Nephron (organoid): Measurements from ENCODE around the gene ZNF92.
"Not testable (repeated sequence)": the region's sequence is repeated elsewhere in the genome, so short reads cannot be mapped to it uniquely, and the experiment has no call there.

Experiments used
- H3K27ac Mint-ChIP-seq, 3 experiments: 2 replicates each; pipeline ENCODE4 v1.8.0; 2020; ENCODE audit warnings: mixed read lengths in 3 of 3, mild to moderate bottlenecking in 2 of 3, moderate library complexity in 1 of 3
- H3K27me3 Mint-ChIP-seq: 2 replicates; pipeline ENCODE4 v1.8.0; 2021; ENCODE audit warnings: low read depth, mild to moderate bottlenecking, moderate library complexity, mixed read lengths
- H3K36me3 Mint-ChIP-seq: 2 replicates; pipeline ENCODE4 v1.8.0; 2020; ENCODE audit warnings: low read depth, mixed read lengths
- H3K4me1 Mint-ChIP-seq: 2 replicates; pipeline ENCODE4 v1.8.0; 2020; ENCODE audit warnings: mixed read lengths
- H3K4me3 Mint-ChIP-seq, 3 experiments: 2 replicates each; pipeline ENCODE4 v1.8.0; 2020; ENCODE audit warnings: mild to moderate bottlenecking in 3 of 3, mixed read lengths in 3 of 3, moderate library complexity in 2 of 3
- H3K9me3 Mint-ChIP-seq: 2 replicates; pipeline ENCODE4 v1.8.0; 2020; ENCODE audit warnings: mixed read lengths
- CTCF ChIP-seq, 3 experiments: fragments of 200-600 bp; sonication (generic); IDR thresholded peaks; one replicate each; pipeline ENCODE4 v1.5.0; 2021; ENCODE audit warnings: antibody characterized with exemption in 3 of 3; ENCODE audit not compliant: unreplicated experiment in 3 of 3

The ZNF92 gene

GRCh38 chr7:65373608-65374351 lies at the start of gene ZNF92:
Gene ZNF92, plus strand, starts transcription at chr7:65373855. Its CDS starts 143 bp downstream, at chr7:65373998.
- H3K9me3 Mint-ChIP-seq = no peaks in the 10 kb centered on the region
- H3K4me1 Mint-ChIP-seq = peaks cover 15% of the 10 kb centered on the region
- no peaks in the 10 kb centered on the region for H3K27me3 Mint-ChIP-seq
- no peak for TF ChIP-seq CTCF (IDR thresholded peaks at IDR 0.05; ENCODE audit: unreplicated experiment in 3 of 3)
- H3K27ac Mint-ChIP-seq = peak within 1 kb of the TSS; percentile 92 to 99 (median 98)
- H3K4me3 Mint-ChIP-seq = peak within 1 kb of the TSS; percentile 96 to 99 (median 97)
- peaks cover 29% of the 10 kb centered on the region for H3K36me3 Mint-ChIP-seq

GRCh38 chr7:65325793-65326432 lies 47.7 kb upstream of the ZNF92 start:
- H3K4me3 Mint-ChIP-seq = no peak overlapping the region
- no peaks in the 10 kb centered on the region for H3K4me1 Mint-ChIP-seq
- no peaks in the 10 kb centered on the region for H3K27me3 Mint-ChIP-seq
- TF ChIP-seq CTCF (IDR thresholded peaks at IDR 0.05; ENCODE audit: unreplicated experiment in 3 of 3) = no peak
- no peak overlapping the region for H3K27ac Mint-ChIP-seq
- no peaks in the 10 kb centered on the region for H3K9me3 Mint-ChIP-seq
- H3K36me3 Mint-ChIP-seq = no peaks in the 10 kb centered on the region

- Mint-ChIP-seq H3K4me3 (no peak overlapping the region), H3K27ac (peak overlapping the region in 1 of 3 experiments; percentile 26), H3K9me3 (peaks cover 2% of the 10 kb centered on the region), H3K27me3 (no peaks in the 10 kb centered on the region), H3K36me3 (peaks cover 27% of the 10 kb centered on the region), H3K4me1 (peaks cover 6% of the 10 kb centered on the region)
- no peak for TF ChIP-seq CTCF (IDR thresholded peaks at IDR 0.05; ENCODE audit: unreplicated experiment in 3 of 3)
These were observed 35.3 kb upstream of the ZNF92 start for GRCh38 chr7:65338346-65338745.

- Mint-ChIP-seq H3K9me3 (peaks cover 2% of the 10 kb centered on the region), H3K27ac (no peak overlapping the region), H3K4me1 (peaks cover 6% of the 10 kb centered on the region), H3K27me3 (no peaks in the 10 kb centered on the region), H3K36me3 (peaks cover 27% of the 10 kb centered on the region), H3K4me3 (no peak overlapping the region)
- TF ChIP-seq CTCF (IDR thresholded peaks at IDR 0.05; ENCODE audit: unreplicated experiment in 3 of 3) = no peak
These were observed 34.4 kb upstream of the ZNF92 start for GRCh38 chr7:65339257-65339656.

- Mint-ChIP-seq H3K4me3 (no peak overlapping the region), H3K4me1 (peaks cover 6% of the 10 kb centered on the region), H3K27me3 (no peaks in the 10 kb centered on the region), H3K36me3 (peaks cover 26% of the 10 kb centered on the region), H3K27ac (no peak overlapping the region), H3K9me3 (peaks cover 9% of the 10 kb centered on the region)
- no peak for TF ChIP-seq CTCF (IDR thresholded peaks at IDR 0.05; ENCODE audit: unreplicated experiment in 3 of 3)
These were observed 30.7 kb upstream of the ZNF92 start for GRCh38 chr7:65342723-65343629.

GRCh38 chr7:65344541-65344940 lies 29.1 kb upstream of the ZNF92 start:
- peaks cover 20% of the 10 kb centered on the region for H3K36me3 Mint-ChIP-seq
- not testable (repeated sequence) for H3K4me3 Mint-ChIP-seq, H3K27ac Mint-ChIP-seq, H3K4me1 Mint-ChIP-seq, H3K27me3 Mint-ChIP-seq, H3K9me3 Mint-ChIP-seq
